Measurements from ENCODE around the gene NPBWR2.

DNA sequence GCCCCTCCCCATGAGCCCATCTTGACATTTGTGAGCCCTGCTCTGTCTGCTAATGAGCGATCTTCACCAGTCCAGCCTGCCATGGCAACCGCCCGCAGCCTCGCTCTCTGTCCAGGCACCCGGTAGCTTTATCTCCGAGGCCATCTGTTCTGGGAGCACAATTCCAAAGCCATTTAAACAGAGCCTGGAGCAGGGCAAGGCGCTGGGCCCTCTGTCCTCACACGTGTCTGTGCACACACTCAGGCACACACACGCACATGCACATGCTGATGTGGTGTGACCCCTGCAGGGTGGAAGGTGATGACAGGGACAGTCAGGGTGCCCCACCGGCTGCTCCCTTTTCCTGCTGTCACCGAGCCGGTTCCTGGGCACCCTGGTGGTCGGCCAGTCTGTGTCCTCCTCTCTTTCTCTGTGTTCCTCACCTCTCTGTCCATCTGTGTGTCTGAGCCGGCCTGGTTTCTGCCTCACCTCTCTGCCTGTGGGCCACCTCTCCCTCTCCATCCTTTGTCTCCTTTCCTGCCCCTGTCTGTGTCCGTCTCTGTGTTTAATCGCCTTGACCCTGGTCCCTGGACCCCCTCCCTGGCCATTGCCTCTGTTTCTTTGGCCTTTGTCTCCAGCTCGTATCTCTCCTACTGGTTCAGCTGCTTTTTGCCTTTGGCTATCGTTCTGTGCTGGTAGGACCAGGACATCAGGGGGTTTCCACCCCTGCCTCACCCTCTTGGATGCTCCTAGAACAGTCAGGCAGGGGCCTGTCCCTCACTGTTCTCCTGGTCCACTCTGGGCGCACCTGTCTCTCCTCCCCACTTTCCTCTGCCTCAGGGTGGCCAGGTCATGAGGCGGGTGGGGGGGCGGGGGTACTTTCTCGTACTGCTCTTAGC lies 48.1 kb upstream of the NPBWR2 start:
- TF ChIP-seq POLR2A (IDR thresholded peaks at IDR 0.05; ENCODE audit: low read length) (no peak), GATA1 (IDR thresholded peaks at IDR 0.05; ENCODE audit: low read depth, low read length) (no peak)
